Left ventricle myocardium inferior (tissue), 1 donor: ENCODE data around the gene LAMC3. TPM values are rescaled to one million over a fixed set of nuclear protein-coding genes. Genes with fewer than 3 reads are reported as not detected.

Experiments
- DNase-seq: peaks from one replicate; pipeline ENCODE4 v3.0.0-alpha.2; 2020
- H3K27ac ChIP-seq: fragments of 200-600 bp; replicated peaks from 2 replicates; pipeline ENCODE4 v1.8.0; 2021
- H3K27me3 ChIP-seq: fragments of 200-600 bp; 2 replicates; pipeline ENCODE4 v1.8.0; 2021; ENCODE audit warnings: low read depth
- H3K36me3 ChIP-seq: fragments of 200-600 bp; 2 replicates; pipeline ENCODE4 v1.8.0; 2021
- H3K4me1 ChIP-seq: fragments of 200-600 bp; 2 replicates; pipeline ENCODE4 v1.8.0; 2021
- H3K4me3 ChIP-seq: fragments of 200-600 bp; 2 replicates; pipeline ENCODE4 v1.8.0; 2021; ENCODE audit warnings: mild to moderate bottlenecking, moderate library complexity
- H3K9me3 ChIP-seq: fragments of 200-600 bp; replicated peaks from 2 replicates; pipeline ENCODE4 v1.8.0; 2021
- intact Hi-C: fragments of 100-400 bp; cut with micrococcal nuclease; formaldehyde crosslinking; loops from one replicate; pipeline ENCODE4 v1.11.0; 2022
- total RNA-seq: library from RNA; stranded (reverse); fragmentation: NEBNext Ultra II Directional; extraction: Animal tissue kit (Norgen Biotek cat#: 25700); gene quantifications from one replicate; pipeline ENCODE4 v1.2.1, GENCODE V29; 2021
- TF ChIP-seq, protein P1 (sequence below): fragments of 200-600 bp; IDR thresholded peaks from 2 replicates; pipeline ENCODE4 v1.8.0; 2021; ENCODE audit warnings: antibody characterized with exemption, mild to moderate bottlenecking, borderline replicate concordance
- donor health status: DM: no; HTN: yes; CAD: no; lungs with severe emphysema.

LAMC3 gene
- total RNA-seq, 1 donor from 2014 or later: 0.66 TPM

DNA sequence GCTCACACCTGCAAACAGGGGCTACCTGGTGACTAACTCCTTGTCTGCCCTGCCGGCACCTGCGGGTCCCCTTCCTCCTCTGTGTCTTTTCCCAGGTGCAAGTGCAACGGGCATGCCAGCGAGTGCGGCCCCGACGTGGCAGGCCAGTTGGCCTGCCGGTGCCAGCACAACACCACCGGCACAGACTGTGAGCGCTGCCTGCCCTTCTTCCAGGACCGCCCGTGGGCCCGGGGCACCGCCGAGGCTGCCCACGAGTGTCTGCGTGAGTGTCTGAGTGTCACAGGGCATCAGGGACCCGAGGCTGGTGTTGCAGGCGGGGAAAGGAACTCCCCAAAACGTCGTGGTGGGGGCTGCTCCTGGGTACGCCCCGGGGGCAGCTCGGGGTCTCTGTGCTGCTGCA lies 27.1 kb downstream of the LAMC3 start:
- H3K4me1 ChIP-seq: peaks cover 24% of the 10 kb centered on the region
- no peaks in the 10 kb centered on the region for H3K9me3 ChIP-seq
- H3K27ac ChIP-seq: no peak overlapping the region
- H3K4me3 ChIP-seq: no peak overlapping the region
- TF ChIP-seq, protein P1, sequence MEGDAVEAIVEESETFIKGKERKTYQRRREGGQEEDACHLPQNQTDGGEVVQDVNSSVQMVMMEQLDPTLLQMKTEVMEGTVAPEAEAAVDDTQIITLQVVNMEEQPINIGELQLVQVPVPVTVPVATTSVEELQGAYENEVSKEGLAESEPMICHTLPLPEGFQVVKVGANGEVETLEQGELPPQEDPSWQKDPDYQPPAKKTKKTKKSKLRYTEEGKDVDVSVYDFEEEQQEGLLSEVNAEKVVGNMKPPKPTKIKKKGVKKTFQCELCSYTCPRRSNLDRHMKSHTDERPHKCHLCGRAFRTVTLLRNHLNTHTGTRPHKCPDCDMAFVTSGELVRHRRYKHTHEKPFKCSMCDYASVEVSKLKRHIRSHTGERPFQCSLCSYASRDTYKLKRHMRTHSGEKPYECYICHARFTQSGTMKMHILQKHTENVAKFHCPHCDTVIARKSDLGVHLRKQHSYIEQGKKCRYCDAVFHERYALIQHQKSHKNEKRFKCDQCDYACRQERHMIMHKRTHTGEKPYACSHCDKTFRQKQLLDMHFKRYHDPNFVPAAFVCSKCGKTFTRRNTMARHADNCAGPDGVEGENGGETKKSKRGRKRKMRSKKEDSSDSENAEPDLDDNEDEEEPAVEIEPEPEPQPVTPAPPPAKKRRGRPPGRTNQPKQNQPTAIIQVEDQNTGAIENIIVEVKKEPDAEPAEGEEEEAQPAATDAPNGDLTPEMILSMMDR: no peak
- no peak for DNase-seq
- H3K27me3 ChIP-seq: peaks cover 42% of the 10 kb centered on the region
- no peaks in the 10 kb centered on the region for H3K36me3 ChIP-seq
- intact Hi-C loops: no loop called here

DNA sequence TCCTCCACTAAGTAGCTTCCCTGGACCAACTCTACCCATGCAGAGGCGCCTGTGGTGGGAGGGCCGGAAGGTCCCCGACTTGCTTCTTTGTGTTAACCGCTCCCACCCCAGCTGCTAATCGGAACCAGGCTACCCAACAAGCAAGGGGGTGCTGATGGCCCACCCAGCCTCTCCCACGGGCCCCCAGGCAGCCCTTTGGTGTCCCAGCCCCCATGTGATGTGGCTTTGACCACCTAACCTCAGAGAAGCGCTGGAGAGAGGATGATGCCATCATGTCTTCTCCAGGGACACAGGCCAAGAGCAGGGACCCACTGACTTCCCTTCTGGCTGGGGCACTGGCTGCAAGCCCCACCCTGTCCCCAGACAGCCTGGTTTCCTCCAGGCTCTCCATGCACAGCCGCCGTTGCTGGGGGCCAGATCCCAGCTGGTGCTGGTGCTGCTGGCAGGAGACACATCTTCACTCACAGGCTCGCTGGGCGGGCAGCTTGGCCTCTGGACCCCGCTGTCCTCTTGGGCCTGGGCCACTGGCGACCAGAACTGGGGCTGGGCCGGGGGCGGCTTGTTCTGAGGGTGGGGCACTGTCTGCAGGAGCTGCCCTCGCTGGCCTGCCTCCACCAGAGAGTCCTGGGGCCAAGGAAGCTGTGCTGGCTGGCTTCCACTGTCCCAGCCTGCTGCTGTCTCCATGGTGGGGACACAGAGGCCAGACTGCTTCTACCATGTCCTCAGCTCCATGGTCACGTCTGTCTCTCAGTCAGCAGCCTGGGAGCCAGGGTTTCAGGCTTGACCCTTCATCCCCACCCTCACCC lies 27.8 kb downstream of the LAMC3 start:
- no peaks in the 10 kb centered on the region for H3K9me3 ChIP-seq
- H3K4me3 ChIP-seq: no peak overlapping the region
- H3K27me3 ChIP-seq: peaks cover 36% of the 10 kb centered on the region
- TF ChIP-seq, protein P1: no peak
- H3K27ac ChIP-seq: peak overlapping the region; percentile 55
- H3K4me1 ChIP-seq: peaks cover 24% of the 10 kb centered on the region
- no peaks in the 10 kb centered on the region for H3K36me3 ChIP-seq
- DNase-seq: peak; percentile 36
- intact Hi-C loops: no loop called here

- intact Hi-C loops: no loop called here
- H3K4me1 ChIP-seq: peaks cover 24% of the 10 kb centered on the region
- no peak for DNase-seq
- TF ChIP-seq, protein P1: no peak
- H3K27ac ChIP-seq: peak overlapping the region; percentile 55
- no peaks in the 10 kb centered on the region for H3K36me3 ChIP-seq
- H3K9me3 ChIP-seq: no peaks in the 10 kb centered on the region
- H3K27me3 ChIP-seq: peaks cover 32% of the 10 kb centered on the region
- no peak overlapping the region for H3K4me3 ChIP-seq
These were observed 28.6 kb downstream of the LAMC3 start for GRCh38 chr9:131037335-131038255.

- Histone ChIP-seq H3K9me3 (no peaks in the 10 kb centered on the region), H3K27ac (no peak overlapping the region), H3K36me3 (no peaks in the 10 kb centered on the region), H3K4me3 (no peak overlapping the region), H3K27me3 (peaks cover 25% of the 10 kb centered on the region), H3K4me1 (peaks cover 24% of the 10 kb centered on the region)
- TF ChIP-seq, protein P1: no peak
- intact Hi-C loops: no loop called here
- DNase-seq: no peak
These were observed 29.5 kb downstream of the LAMC3 start for GRCh38 chr9:131038256-131039128.
